ENCODE data around the gene ATF1. TPM values are rescaled to one million over a fixed set of nuclear protein-coding genes. Genes with fewer than 3 reads are reported as not detected.
"Not testable (repeated sequence)": the region's sequence is repeated elsewhere in the genome, so short reads cannot be mapped to it uniquely, and the experiment has no call there.

Gene ATF1
- total RNA-seq, 3 donors from 2014 or later, result 39.1 to 43.0 (median 41.7) TPM

DNA sequence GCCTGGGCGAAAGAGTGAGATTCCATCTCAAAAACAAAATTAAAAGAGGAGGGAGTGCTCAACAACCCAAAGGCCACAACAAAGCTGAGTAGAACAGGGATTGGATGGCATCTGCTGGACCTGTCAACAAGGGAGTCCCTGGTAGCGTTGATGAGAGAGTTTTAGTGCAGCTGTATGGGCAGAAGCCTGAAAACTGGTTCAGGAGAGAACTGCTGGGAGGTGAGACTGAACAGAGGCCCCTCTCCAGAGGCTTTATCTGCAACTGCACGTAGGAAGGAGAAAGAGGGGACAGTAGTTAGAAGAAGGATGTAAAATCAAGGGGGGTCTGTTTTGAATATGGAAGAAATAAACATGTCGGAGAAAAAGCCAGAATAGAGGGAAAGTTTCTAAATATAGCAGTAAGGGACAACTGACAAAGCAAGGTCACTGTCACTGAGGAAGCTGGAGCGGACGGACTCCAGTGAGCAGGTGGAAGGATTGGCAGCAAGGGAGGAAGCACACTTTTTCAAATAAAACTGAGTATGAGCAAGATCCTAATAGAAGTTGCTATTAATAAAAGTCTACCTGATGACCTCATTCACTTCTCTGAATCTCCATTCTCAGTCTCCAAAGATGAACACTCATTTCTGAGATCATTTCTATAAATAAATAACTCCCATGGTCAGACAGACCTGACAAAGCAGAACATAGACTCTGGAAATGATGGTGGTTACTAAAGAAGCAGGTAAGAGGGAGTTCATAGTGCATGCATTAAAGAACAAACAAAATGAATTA, 11.8 kb upstream of the ATF1 start:
- intact Hi-C loops (cut with DNase I, micrococcal nuclease), result no loop called here
- no peak for ATAC-seq
- Histone ChIP-seq H3K36me3 (ENCODE audit: low read depth) (no peaks in the 10 kb centered on the region), H3K4me3 (no peak overlapping the region), H3K4me1 (ENCODE audit: low read depth) (no peaks in the 10 kb centered on the region), H3K9me3 (no peaks in the 10 kb centered on the region)
- TF ChIP-seq, protein P1, sequence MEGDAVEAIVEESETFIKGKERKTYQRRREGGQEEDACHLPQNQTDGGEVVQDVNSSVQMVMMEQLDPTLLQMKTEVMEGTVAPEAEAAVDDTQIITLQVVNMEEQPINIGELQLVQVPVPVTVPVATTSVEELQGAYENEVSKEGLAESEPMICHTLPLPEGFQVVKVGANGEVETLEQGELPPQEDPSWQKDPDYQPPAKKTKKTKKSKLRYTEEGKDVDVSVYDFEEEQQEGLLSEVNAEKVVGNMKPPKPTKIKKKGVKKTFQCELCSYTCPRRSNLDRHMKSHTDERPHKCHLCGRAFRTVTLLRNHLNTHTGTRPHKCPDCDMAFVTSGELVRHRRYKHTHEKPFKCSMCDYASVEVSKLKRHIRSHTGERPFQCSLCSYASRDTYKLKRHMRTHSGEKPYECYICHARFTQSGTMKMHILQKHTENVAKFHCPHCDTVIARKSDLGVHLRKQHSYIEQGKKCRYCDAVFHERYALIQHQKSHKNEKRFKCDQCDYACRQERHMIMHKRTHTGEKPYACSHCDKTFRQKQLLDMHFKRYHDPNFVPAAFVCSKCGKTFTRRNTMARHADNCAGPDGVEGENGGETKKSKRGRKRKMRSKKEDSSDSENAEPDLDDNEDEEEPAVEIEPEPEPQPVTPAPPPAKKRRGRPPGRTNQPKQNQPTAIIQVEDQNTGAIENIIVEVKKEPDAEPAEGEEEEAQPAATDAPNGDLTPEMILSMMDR (IDR thresholded peaks at IDR 0.05), result no peak
- no peak for DNase-seq

DNA sequence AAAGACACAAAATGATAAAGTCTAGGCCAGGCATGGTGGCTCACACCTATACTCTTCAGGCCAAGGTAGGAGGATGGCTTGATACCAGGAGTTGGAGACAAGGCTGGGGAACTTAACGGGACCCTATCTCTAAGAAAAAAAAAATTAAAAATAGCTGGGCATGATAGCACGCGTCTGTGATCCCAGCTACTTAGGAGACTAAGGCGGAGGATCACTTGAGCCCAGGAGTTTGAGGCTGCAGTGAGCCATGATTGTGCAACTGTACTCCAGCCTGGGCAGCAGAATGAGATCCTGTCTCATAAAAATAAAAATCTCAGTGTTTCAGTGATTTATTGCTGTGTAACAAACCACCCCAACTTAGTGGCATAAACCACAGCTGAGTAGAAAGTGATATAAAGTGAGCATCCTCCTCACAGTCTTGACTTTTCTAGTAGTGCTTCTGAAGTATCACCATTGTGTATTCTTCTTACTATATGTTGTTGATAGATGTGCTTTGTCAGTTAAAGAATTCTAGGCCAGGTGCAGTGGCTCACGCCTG, 10.6 kb upstream of the ATF1 start:
- TF ChIP-seq, protein P1 (IDR thresholded peaks at IDR 0.05), result no peak
- Histone ChIP-seq H3K9me3 (no peaks in the 10 kb centered on the region), H3K36me3 (ENCODE audit: low read depth) (no peaks in the 10 kb centered on the region), H3K4me3 (no peak overlapping the region), H3K4me1 (ENCODE audit: low read depth) (no peaks in the 10 kb centered on the region)
- intact Hi-C loops (cut with DNase I, micrococcal nuclease), result no loop called here
- ATAC-seq (no peak), DNase-seq (no peak)

DNA sequence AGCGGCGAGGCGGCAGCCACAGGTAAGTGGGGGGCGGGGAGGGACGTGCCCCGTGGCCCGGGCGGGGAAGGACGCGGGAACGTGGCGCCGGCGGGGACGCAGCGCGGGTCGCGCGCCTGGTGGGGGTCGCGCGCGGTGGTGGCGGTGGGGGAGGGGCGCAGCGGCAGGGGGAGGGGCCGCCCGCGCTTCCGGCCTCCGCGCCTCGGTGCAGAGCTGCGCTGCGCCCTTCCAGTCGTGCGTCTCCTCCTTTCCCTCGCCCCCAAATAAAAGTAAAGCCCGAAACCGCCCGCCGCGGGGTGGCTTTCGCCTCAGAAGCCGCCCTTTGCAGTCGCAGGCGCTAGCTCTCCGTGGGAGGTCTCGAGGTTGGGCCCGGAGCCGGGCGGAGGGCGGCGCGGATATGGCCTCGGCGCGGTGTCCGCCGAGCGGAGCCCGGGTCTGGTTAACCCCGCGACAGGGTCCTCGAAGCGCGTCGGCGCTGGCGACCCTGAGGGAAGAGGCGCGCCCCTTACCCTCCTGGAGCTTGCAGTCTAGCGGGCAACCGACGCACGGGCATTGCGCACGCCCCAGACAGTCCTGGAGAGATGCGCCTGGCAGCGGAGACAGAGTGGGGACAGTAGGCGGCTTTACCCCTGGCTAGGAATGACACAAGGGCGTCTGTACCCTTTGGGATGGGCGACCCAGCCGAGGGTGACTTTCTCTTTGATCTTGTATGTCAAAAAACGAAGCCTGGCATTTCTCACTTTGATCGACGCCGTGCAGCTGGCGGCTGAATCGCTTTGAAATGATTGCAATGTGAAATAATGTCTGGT, 589 bp downstream of the ATF1 start:
- H3K4me1 ChIP-seq (ENCODE audit: low read depth), result peaks cover 22% of the 10 kb centered on the region
- H3K36me3 ChIP-seq (ENCODE audit: low read depth), result no peaks in the 10 kb centered on the region
- peak; percentile 71 to 84 (median 78) for DNase-seq
- TF ChIP-seq, protein P1 (IDR thresholded peaks at IDR 0.05), result no peak
- H3K9me3 ChIP-seq, result no peaks in the 10 kb centered on the region
- peak overlapping the region; percentile 95 for H3K4me3 ChIP-seq
- intact Hi-C loops (cut with DNase I, micrococcal nuclease), result no loop called here
- peak; percentile 85 for ATAC-seq

DNA sequence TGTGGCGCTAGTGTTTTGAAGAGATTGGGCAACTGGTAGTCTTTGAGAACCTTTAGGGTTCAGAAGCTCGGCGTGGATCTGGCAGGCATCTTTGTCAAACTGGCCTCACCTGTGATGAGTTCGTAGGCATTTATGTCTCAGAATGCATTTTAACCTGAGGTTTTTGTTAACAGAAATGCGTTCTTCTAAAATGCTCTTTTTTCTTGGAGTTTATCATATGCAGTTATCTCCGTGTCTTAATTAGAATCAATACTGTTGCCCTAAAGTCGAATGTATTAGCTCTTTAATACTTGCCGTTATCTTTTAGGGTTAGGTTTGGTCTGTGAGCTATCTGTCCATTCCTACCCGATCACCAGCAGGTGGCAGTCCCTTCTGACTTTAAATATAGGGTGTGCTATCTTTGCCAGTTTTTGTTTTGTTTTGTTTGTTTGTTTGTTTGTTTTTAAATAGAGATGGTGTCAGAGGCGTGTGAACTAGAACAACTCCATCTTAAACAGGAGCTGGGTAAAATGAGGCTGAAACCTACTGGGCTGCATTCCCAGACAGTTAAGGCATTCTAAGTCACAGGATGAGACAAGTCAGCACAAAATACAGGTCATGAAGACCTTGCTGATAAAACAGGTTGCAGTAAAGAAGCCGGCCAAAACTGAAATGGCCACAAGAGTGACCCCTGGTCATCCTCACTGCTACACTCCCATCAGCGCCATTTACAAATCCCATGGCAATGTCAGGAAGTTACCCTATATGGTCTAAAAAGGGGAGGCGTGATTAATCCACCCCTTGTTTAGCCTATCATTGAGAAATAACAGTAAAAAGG, 1.4 kb downstream of the ATF1 start:
- DNase-seq (peak in 1 of 3 donors; percentile 72), ATAC-seq (peak; percentile 34)
- TF ChIP-seq, protein P1 (IDR thresholded peaks at IDR 0.05), result peak; percentile 39
- no peaks in the 10 kb centered on the region for H3K36me3 ChIP-seq (ENCODE audit: low read depth)
- H3K4me3 ChIP-seq, result peak overlapping the region; percentile 95
- H3K9me3 ChIP-seq, result no peaks in the 10 kb centered on the region
- intact Hi-C loops (cut with DNase I, micrococcal nuclease), result no loop called here
- peaks cover 22% of the 10 kb centered on the region for H3K4me1 ChIP-seq (ENCODE audit: low read depth)

DNA sequence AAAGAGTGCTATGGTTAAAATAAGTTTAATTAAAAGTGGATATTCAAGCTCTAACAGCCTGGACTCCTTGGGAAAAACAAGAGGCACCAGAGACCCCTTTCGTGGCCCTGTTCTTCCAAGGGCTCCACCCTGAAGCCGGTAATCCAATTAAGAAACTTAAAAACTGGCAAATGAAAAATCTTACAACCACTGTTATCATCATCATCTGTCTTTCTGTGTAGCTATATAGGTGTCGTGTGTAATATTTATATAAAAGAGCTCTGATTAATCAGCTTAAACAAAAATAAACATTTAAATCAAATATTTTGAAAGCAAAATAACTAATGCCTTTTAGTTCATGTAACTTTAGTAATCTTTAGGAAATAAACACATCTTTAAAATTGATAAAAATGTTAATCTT, 4.5 kb downstream of the ATF1 start:
- intact Hi-C loops (cut with DNase I, micrococcal nuclease), result no loop called here
- peaks cover 15% of the 10 kb centered on the region for H3K4me1 ChIP-seq (ENCODE audit: low read depth)
- ATAC-seq, result no peak

DNA sequence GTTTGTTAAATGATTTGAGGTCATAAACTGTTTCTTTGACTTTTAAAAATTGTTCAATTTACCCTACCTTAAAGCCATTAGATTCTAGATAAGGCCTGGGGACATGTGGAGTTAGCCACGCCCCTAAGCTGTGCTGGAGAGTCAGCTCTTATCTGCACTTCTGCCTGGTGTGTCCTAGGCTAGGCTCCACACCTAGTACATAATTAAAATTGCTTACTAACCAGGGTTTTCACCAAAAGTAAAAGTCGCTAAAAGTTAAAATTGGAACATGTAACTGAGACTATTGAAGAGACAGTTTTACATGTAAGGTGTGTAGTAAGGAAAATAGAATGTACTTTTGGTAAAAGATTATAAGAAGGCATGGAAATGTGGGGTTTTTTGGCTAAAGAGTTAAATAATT, 4.9 kb downstream of the ATF1 start:
- H3K4me1 ChIP-seq (ENCODE audit: low read depth), result peaks cover 19% of the 10 kb centered on the region
- ATAC-seq; intact Hi-C loops (cut with DNase I, micrococcal nuclease); H3K9me3 ChIP-seq; H3K36me3 ChIP-seq (ENCODE audit: low read depth); H3K4me3 ChIP-seq: not testable (repeated sequence)
- DNase-seq, result peak in 2 of 3 donors; percentile 59 to 79

More for the DNA sequence above, 4.5 kb downstream of the ATF1 start:
- DNase-seq, result no peak
- no peaks in the 10 kb centered on the region for H3K36me3 ChIP-seq (ENCODE audit: low read depth)
- H3K4me3 ChIP-seq, result no peak overlapping the region
- TF ChIP-seq, protein P1 (IDR thresholded peaks at IDR 0.05), result no peak
- H3K9me3 ChIP-seq, result no peaks in the 10 kb centered on the region
